GM18858 (cell line): ENCODE data around the gene TMEM106C.

Experiments used
- ATAC-seq: cut with Tn5 transposase; IDR thresholded peaks from one replicate; pipeline ENCODE4 v1.9.1; 2021; ENCODE audit not compliant: unreplicated experiment

TMEM106C gene

GRCh38 chr12:48015129-48015528, 51.7 kb downstream of the TMEM106C start:
- ATAC-seq = no peak

DNA sequence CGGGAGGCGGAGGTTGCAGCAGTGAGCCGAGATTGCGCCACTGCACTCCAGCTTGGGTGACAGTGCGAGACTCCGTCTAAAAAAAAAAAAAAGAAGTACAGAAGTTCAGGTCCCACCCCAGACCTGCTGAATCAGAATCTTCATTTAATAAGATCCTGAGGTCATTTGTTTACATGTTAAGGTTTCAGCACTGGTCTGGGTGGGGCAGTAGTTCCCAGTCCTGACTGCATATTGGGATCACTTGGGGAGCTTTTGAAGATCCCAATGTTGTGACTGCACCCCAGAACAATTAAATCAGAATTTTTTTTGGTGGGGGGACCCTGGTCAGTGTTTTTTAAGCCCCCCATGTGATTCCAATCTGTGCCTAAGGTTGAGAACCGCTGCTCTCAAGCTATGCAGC, 52.6 kb downstream of the TMEM106C start:
- ATAC-seq = no peak

GRCh38 chr12:48016373-48017020, 53.1 kb downstream of the TMEM106C start:
- no peak for ATAC-seq

- no peak for ATAC-seq
Measured at GRCh38 chr12:48017496-48017895, 54.1 kb downstream of the TMEM106C start.

DNA sequence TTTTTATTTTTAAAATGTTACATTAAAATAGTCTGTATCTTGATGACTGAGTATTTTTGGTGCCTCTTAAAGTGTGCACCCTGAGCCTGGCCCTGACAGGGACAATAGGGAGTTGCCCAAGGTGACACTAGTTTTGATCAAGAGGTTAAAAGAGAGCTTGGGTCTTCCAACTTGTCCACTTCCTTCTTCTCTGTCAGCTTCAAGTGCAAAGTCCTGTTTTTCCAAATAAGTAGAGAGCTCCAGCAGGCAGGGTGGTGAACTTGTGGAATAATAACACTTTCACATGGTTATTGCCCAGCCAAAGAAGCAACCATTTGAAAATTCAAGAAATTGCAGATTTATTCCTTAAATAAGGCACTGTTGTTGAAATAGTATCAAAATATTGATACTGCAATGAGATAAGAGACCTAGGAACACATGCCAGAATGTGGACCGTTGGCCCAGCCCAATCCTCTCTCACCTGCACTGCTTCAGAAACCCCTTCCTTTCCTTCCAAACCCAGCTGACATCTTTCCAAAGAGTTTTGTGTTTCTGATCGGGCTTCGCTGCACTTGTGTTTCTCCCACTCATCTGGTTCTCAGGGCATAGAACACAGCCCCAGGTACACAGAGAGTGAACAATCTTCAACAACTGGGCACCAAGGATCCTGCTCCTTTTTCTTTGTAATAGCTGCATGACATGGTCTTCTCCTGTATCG, 54.7 kb downstream of the TMEM106C start:
- ATAC-seq = no peak
